A549 (cell line): ENCODE data around the gene UST. TPM values are rescaled to one million over a fixed set of nuclear protein-coding genes. Genes with fewer than 3 reads are reported as not detected.

Experiments
- ATAC-seq, 2 experiments: fragments of 200-7000 bp in 1 of 2; fragments of >200 bp in 1 of 2; cut with Nextera tagmentation in 1 of 2; cut with Tn5 transposase in 1 of 2; 3 replicates each; pipeline versions ENCODE4 v1.8.0 to v1.9.1; 2018 to 2020; ENCODE audit warnings: mild to moderate bottlenecking in 1 of 2, moderate library complexity in 1 of 2
- CTCF ChIA-PET: fragments of 300-600 bp; sonication (Branson Sonifier 250); formaldehyde crosslinking; extraction: SDS; loops from one replicate; lab custom pipeline; 2021; ENCODE audit warnings: antibody characterized with exemption, inconsistent platforms; lab: Yijun Ruan, JAX
- POLR2A ChIA-PET: fragments of 350-600 bp; formaldehyde crosslinking; extraction: SDS; loops from one replicate; lab custom pipeline; 2021; ENCODE audit warnings: antibody characterized with exemption, inconsistent platforms; lab: Yijun Ruan, JAX
- DNase-seq, 2 experiments: peaks; one replicate each; pipeline versions ENCODE4 v3.0.0 to v3.0.0-alpha.2; 2011 to 2016; ENCODE audit warnings: low read depth in 1 of 2, low spot score in 1 of 2
- FAIRE-seq: peaks from 2 replicates; lab custom pipeline; 2011; peaks lifted over from hg19 to GRCh38; lab: Jason Lieb, UNC
- H3K27ac ChIP-seq, 2 experiments: fragments of >200 bp; sonication (Bioruptor Twin); formaldehyde crosslinking; 3 replicates each; pipeline ENCODE4 v1.5.1; 2016 to 2017
- H3K4me1 ChIP-seq: fragments of >200 bp; sonication (Bioruptor Twin); formaldehyde crosslinking; 3 replicates; pipeline ENCODE4 v1.6.1; 2016
- H3K4me2 ChIP-seq: fragments of >200 bp; sonication (Bioruptor Twin); formaldehyde crosslinking; 3 replicates; pipeline ENCODE4 v1.6.1; 2016
- H3K4me3 ChIP-seq: fragments of >200 bp; sonication (Bioruptor Twin); formaldehyde crosslinking; 3 replicates; pipeline ENCODE4 v1.5.1; 2016
- H3K9me3 ChIP-seq: fragments of >200 bp; sonication (Bioruptor Twin); formaldehyde crosslinking; 3 replicates; pipeline ENCODE4 v1.6.1; 2016
- ATOH8 ChIP-seq: fragments of 250-450 bp; sonication (Bioruptor Pico); IDR thresholded peaks from 2 replicates; pipeline ENCODE4 v1.5.0; 2020; ENCODE audit warnings: low read depth, mild to moderate bottlenecking, moderate library complexity
- BCL3 ChIP-seq: fragments of >200 bp; sonication (Bioruptor Twin); formaldehyde crosslinking; IDR thresholded peaks from 3 replicates; pipeline ENCODE4 v1.6.1; 2016
- CBX8 ChIP-seq: fragments of 200-600 bp; sonication (generic); IDR thresholded peaks from 2 replicates; pipeline ENCODE4 v1.6.1; 2016
- CEBPB ChIP-seq, 2 experiments: fragments of >200 bp in 1 of 2; sonication (Bioruptor Twin) in 1 of 2; formaldehyde crosslinking in 1 of 2; IDR thresholded peaks; 2 replicates each; pipeline ENCODE4 v1.6.1; 2012 to 2016
- HDAC2 ChIP-seq: fragments of 200-600 bp; sonication (generic); IDR thresholded peaks from 2 replicates; pipeline ENCODE4 v1.6.1; 2016
- HMGXB4 ChIP-seq: fragments of 250-450 bp; sonication (Bioruptor Pico); IDR thresholded peaks from 2 replicates; pipeline ENCODE4 v1.5.0; 2021; ENCODE audit warnings: mild to moderate bottlenecking, moderate library complexity, borderline replicate concordance
- MAFK ChIP-seq: fragments of 450-650 bp; IDR thresholded peaks from 2 replicates; pipeline ENCODE4 v1.6.1; 2014; ENCODE audit not compliant: partially characterized antibody
- RAD21 ChIP-seq, 2 experiments: fragments of >200 bp in 1 of 2; sonication (Bioruptor Twin) in 1 of 2; formaldehyde crosslinking in 1 of 2; IDR thresholded peaks in 1 of 2; conservative IDR thresholded peaks in 1 of 2; 2 replicates in 1 of 2; 3 replicates in 1 of 2; pipeline ENCODE4 v1.6.1; 2012 to 2018; ENCODE audit warnings: inconsistent platforms in 1 of 2
- REST ChIP-seq: fragments of 200-600 bp; sonication (generic); IDR thresholded peaks from 2 replicates; pipeline ENCODE4 v1.6.1; 2016; ENCODE audit warnings: antibody characterized with exemption, mild to moderate bottlenecking, moderate library complexity
- ZC3H11A ChIP-seq: fragments of 450-650 bp; IDR thresholded peaks from 2 replicates; pipeline ENCODE4 v1.6.1; 2014; ENCODE audit warnings: antibody characterized with exemption, mild to moderate bottlenecking
- WGBS: methylation state at CpG from one replicate; pipeline ENCODE4 v1.1.6; 2017; ENCODE audit errors: missing lambda C conversion rate; 5-methylcytosine and 5-hydroxymethylcytosine counted together
- polyA plus RNA-seq, 4 experiments: library from polyadenylated mRNA; depleted of rRNA in 3 of 4; stranded (reverse); fragments of >200 nt; fragmentation: RNase III in 1 of 4; extraction: RNeasy Plus Mini Kit Qiagen cat#74134 plus additional on column Dnase treatment in 1 of 4; gene quantifications; 2 replicates in 3 of 4; 3 replicates in 1 of 4; pipeline ENCODE4 v1.2.3, GENCODE V29; 2011 to 2017

Gene UST
- polyA plus RNA-seq, 2 of the 4 experiments (the other 2 are of a cell fraction): 0.54 to 1.7 TPM

- FAIRE-seq (no peak), DNase-seq (no peak), ATAC-seq (no peak)
- H3K9me3 ChIP-seq: no peaks in the 10 kb centered on the region
- H3K4me2 ChIP-seq: no peak overlapping the region
- CTCF ChIA-PET: interaction anchor here (1.3 kb wide), 1 partner anchor 20 kb away, joined by 5 read pairs; no protein-coding TSS in a partner anchor
- WGBS: 89% methylated on average over 6 of the region's 6 CpGs
- POLR2A ChIA-PET: no interaction called here
- no peak overlapping the region for H3K4me3 ChIP-seq
- H3K4me1 ChIP-seq: peaks cover 43% of the 10 kb centered on the region
- H3K27ac ChIP-seq: no peak overlapping the region; a peak in 1 of 6 replicates
- peak; percentile 36 for TF ChIP-seq MAFK
- TF ChIP-seq BCL3: no peak
Observed at GRCh38 chr6:149052350-149053106, 305.7 kb downstream of the UST start.

DNA sequence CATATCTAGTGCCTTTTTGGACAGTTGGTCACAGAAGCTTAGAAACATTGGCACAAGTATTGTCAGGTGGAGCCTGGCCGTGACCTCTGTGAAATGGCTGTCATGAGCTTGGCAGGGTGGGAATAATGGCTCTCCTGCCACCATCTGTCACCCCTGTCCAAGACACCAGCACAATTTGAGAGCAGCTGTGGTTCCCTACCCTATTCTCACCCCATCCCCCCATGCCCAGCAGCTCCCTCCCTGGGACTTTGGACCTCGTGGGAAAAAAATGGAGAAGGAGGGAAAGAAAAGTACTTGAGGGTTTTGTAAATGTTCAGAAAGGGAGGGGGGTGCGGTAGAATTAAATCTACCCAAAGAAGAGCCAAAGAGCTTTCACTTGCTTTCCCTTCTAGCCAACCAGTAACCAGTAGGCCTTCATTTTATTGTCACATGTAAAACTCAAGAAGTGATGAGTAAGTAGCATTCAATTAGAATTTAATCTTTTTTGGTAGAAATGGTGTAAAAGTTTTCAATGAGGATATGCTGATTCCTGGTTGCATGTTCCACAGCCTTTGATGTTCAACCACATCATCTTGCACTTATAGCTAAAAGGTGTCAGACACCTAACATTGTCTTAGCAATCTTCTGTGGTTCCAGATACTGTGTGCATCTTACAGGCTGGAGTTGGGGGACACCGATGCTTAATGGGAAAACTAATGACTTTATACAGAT, 307.2 kb downstream of the UST start:
- Histone ChIP-seq H3K4me3 (no peak overlapping the region), H3K4me1 (peaks cover 41% of the 10 kb centered on the region), H3K27ac (peak overlapping the region; percentile 63 to 68), H3K4me2 (peak overlapping the region; percentile 74), H3K9me3 (no peaks in the 10 kb centered on the region)
- WGBS: 77% methylated on average over 4 of the region's 4 CpGs
- ATAC-seq: peak in 1 of 2 experiments; percentile 23; a peak in 2 of 6 replicates
- DNase-seq: no peak
- FAIRE-seq: no peak
- TF ChIP-seq RAD21 (conservative IDR thresholded peaks at IDR 0.05 in 1 of 2, IDR thresholded peaks at IDR 0.05 in 1 of 2) (no peak), REST (no peak), ZC3H11A (no peak), CBX8 (no peak), CEBPB (IDR thresholded peaks at IDR 0.05) (no peak), HDAC2 (no peak), HMGXB4 (CRISPR knock-in tag) (no peak), ATOH8 (CRISPR knock-in tag) (no peak)
- POLR2A ChIA-PET: interaction anchor here (1.0 kb wide), 1 partner anchor 21 kb away, joined by 3 read pairs; no protein-coding TSS in a partner anchor
- CTCF ChIA-PET: interaction anchor here (0.5 to 1.2 kb wide), 2 partner anchors 28 to 180 kb away, joined by 3 read pairs; no protein-coding TSS in a partner anchor
